GM12801 (cell line): ENCODE results near the gene FNBP1.

ENCODE experiments used
- TF ChIP-seq, protein P1 (sequence below): IDR thresholded peaks from one replicate; pipeline ENCODE4 v1.5.1; 2011; ENCODE audit warnings: control low read depth; ENCODE audit not compliant: insufficient read length; ENCODE audit errors: extremely low read depth

Gene FNBP1

DNA sequence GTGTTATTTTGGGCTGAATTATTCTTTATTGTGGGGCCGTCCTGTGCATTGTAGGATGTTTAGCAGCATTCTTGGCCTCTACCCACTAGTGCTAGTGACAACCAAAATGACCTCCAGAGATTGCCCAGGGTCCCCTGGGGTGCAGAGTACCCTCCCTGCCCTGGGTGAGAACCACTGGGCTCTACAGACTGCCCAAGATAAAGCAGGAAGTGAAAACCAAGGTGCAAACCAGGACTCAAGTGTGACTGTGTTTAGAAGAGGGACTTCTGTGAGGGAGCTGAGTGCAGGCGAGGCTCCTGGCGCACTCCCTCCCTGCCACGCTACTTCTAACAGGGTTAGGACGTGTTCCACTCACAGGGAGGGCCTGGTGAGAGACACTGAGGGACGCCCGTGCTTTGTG lies 166.2 kb downstream of the FNBP1 start:
- TF ChIP-seq, protein P1, sequence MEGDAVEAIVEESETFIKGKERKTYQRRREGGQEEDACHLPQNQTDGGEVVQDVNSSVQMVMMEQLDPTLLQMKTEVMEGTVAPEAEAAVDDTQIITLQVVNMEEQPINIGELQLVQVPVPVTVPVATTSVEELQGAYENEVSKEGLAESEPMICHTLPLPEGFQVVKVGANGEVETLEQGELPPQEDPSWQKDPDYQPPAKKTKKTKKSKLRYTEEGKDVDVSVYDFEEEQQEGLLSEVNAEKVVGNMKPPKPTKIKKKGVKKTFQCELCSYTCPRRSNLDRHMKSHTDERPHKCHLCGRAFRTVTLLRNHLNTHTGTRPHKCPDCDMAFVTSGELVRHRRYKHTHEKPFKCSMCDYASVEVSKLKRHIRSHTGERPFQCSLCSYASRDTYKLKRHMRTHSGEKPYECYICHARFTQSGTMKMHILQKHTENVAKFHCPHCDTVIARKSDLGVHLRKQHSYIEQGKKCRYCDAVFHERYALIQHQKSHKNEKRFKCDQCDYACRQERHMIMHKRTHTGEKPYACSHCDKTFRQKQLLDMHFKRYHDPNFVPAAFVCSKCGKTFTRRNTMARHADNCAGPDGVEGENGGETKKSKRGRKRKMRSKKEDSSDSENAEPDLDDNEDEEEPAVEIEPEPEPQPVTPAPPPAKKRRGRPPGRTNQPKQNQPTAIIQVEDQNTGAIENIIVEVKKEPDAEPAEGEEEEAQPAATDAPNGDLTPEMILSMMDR = no peak

DNA sequence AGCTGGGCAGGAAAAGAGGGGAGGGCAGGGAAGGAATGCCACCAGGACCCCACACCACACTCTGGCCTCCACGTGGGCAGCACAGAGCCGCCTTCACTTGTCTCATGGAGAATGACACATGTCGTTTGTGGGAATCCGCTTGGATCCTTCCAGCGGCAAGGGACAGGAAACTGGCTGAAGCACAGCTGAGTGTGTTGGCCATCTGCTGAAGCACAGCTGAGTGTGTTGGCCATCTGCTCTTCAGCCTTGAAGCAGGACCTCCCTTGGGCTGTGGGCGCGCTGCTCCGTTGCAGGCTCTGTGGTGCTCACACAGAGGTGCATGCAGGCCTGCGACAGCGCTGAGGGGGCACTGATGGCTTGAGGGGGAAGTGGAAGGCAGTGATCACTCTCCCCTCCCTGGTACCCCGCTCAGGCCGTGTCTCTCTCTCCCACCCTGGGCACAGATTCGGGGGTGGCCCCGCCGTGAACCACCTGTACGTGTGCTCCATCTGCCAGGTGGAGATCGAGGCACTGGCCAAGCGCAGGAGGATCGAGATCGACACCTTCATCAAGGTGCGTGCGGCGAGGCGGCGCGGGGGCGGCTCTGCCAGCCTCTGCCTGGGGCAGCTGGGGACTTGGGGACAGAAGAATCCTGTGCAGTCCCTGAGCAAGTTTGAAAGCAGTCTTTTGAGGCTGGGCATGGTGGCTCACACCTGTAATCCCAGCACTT lies 167.1 kb downstream of the FNBP1 start:
- TF ChIP-seq, protein P1 = no peak

DNA sequence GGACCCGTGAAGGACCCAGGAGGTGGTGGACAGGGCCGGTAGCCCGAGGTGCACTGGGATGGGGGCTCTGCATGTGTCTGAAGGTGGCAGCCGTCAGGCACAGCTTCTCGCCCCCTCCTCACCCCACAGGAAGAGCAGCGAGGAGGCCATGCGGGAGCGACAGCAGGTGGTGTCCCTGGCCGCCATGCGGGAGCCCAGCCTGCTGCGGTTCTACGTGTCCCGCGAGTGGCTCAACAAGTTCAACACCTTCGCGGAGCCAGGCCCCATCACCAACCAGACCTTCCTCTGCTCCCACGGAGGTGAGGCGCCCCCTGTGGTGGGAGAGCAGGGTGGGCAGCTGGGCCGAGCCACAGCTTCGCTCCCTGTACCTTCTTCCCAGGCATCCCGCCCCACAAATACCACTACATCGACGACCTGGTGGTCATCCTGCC lies 167.8 kb downstream of the FNBP1 start:
- TF ChIP-seq, protein P1 = no peak

DNA sequence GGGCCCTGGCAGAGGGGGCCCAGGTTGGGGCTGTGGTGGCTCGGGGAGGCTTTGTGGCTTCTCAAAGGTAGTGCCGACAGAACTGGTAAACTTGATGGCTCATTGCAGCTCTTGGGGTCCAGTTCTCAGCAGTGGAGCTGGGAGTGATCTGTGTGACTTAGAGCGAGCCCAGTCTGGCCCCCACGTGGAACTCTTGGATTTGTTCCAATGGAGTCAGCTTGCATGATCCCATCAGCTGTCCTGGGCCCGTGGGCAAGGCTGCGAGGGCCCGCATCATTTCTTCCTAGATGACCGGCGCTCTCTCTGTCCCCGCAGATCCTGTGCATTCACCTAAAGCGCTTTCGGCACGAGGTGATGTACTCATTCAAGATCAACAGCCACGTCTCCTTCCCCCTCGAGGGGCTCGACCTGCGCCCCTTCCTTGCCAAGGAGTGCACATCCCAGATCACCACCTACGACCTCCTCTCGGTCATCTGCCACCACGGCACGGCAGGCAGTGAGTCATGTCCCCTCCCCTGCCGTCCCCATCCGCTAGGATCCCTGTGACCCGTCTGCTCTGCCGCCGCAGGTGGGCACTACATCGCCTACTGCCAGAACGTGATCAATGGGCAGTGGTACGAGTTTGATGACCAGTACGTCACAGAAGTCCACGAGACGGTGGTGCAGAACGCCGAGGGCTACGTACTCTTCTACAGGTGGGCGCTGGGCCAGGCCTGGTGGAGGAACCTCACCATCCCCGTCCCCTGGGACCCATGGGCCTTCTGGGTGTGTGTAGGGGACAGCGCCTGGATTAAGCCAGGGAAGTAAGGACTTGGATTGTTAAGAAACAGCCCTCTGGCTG lies 168.5 kb downstream of the FNBP1 start:
- TF ChIP-seq, protein P1 = no peak

DNA sequence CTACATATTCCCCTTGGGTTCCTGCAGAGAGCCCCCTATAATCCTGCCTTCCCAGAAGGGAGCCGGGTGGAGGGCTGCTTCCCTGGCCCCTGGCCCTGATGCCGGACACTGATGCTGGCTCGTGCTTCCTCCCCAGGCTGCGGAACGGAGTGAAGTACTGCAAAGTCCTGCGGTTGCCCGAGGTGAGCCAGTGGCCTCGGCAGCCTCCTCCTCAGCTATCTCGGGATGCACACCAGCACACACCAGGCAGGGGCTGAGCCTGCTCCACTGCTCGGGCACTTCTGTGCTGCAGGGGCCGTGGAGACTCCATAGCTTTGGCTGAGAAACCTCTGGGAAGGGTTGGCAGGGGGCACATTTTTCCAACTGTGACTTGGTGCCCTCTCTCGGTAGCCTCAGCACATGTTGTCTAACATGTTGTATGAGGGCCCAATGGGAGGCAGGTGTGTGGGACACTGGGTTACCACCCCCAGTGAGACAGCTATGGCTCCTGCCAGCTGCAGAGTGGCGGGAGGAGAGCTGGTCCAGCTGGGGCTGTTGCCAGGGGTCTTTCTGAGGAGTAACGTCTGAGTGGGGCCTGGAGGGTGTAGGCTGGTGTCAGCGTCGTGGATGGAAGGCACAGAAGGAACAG lies 169.3 kb downstream of the FNBP1 start:
- TF ChIP-seq, protein P1 = no peak

DNA sequence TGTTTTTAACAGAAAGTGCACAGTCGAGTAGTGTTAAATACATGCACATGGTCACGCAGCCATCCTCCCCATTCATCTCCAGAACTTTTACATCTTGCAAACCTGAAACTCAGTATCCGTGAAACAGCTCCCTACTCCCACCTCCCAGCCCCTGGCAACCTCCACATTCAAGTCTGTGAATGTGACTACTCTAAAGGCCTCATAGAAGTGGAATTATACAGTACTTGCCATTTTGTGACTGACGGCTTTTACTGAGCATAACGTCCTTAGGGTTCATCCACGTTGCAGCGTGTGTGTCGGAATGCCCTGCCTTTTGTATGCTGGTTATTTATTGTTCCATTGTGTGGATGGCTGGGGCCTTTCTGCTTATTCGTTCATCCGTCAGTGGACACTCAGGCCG lies 171.9 kb downstream of the FNBP1 start:
- TF ChIP-seq, protein P1 = no peak

DNA sequence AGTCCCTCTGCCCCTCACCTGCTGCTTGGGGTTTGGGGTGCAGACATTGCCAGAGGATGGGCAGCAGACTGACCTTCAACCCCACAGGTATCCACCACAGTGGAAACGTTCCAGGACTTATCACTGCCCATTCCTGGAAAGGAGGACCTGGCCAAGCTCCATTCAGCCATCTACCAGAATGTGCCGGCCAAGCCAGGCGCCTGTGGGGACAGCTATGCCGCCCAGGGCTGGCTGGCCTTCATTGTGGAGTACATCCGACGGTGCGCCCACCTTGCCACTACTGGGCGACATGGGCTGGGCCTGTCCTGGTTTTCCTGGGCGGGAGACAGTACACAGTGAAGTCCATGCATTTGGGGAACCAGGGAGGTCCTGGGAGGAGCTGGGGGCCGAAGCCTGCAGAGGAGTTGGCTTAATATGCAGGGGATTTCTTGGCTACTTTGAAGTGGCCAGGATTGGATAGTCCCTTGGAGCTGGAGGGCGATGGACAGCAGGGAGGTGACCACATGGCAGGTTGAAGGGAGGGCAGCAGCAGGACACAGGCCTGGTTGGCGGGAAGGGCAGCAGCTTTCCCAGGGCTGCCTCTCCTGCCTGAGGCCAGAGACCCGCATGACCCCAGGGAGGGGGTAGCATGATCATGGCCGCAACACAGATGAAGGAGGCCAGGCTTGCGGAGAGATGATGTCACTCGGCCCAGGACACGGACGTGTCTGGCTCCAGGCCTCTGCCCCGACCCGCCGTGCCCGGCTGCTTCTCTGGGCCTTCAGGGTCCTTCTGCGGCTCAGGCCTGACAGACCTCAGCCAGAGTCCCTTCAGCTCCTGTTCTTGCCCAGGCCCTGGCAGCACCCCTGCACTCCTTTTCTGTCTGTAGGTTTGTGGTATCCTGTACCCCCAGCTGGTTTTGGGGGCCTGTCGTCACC lies 173.1 kb downstream of the FNBP1 start:
- TF ChIP-seq, protein P1 = no peak
